Endodermal cell (in vitro differentiated cells): ENCODE results near the gene NOX1. TPM values are rescaled to one million over a fixed set of nuclear protein-coding genes. Genes with fewer than 3 reads are reported as not detected.

Experiments
- DNase-seq: peaks from one replicate; pipeline ENCODE4 v3.0.0-alpha.2; 2017
- H3K27ac ChIP-seq: 2 replicates; pipeline ENCODE4 v1.5.1; 2013; ENCODE audit warnings: mild to moderate bottlenecking, low read depth, low read length, moderate library complexity
- H3K27me3 ChIP-seq: 2 replicates; pipeline ENCODE4 v1.6.1; 2013; ENCODE audit warnings: mild to moderate bottlenecking, low read length, moderate library complexity; ENCODE audit not compliant: insufficient read depth, control insufficient read depth, poor library complexity, severe bottlenecking
- H3K36me3 ChIP-seq: 2 replicates; pipeline ENCODE4 v1.7.0; 2013; ENCODE audit warnings: mild to moderate bottlenecking, low read length, moderate library complexity; ENCODE audit not compliant: control insufficient read depth, insufficient read depth
- H3K4me1 ChIP-seq: one replicate; pipeline ENCODE4 v1.7.0; 2013; ENCODE audit warnings: low read length; ENCODE audit not compliant: control insufficient read depth, insufficient read depth
- H3K4me3 ChIP-seq: 2 replicates; pipeline ENCODE4 v1.5.1; 2013; ENCODE audit warnings: mild to moderate bottlenecking, low read length, moderate library complexity
- H3K9ac ChIP-seq: 2 replicates; pipeline ENCODE4 v1.6.1; 2013; ENCODE audit warnings: mild to moderate bottlenecking, low read length, moderate library complexity; ENCODE audit not compliant: poor library complexity, severe bottlenecking; ENCODE audit errors: extremely low read depth
- H3K9me3 ChIP-seq: 2 replicates; pipeline ENCODE4 v1.6.1; 2013; ENCODE audit warnings: mild to moderate bottlenecking, low read length, moderate library complexity; ENCODE audit not compliant: control insufficient read depth
- H3K27ac Mint-ChIP-seq: 2 replicates; pipeline ENCODE4 v1.8.0; 2020; ENCODE audit warnings: mixed read lengths
- H3K27me3 Mint-ChIP-seq: 2 replicates; pipeline ENCODE4 v1.8.0; 2021; ENCODE audit warnings: mild to moderate bottlenecking, mixed read lengths; ENCODE audit not compliant: insufficient read depth
- H3K36me3 Mint-ChIP-seq: 2 replicates; pipeline ENCODE4 v1.8.0; 2020; ENCODE audit warnings: low read depth, mixed read lengths
- H3K4me1 Mint-ChIP-seq: 2 replicates; pipeline ENCODE4 v1.8.0; 2020; ENCODE audit warnings: mixed read lengths
- H3K4me3 Mint-ChIP-seq: 2 replicates; pipeline ENCODE4 v1.8.0; 2020; ENCODE audit warnings: mild to moderate bottlenecking, moderate library complexity, mixed read lengths
- H3K9me3 Mint-ChIP-seq: 2 replicates; pipeline ENCODE4 v1.8.0; 2020; ENCODE audit warnings: mild to moderate bottlenecking, mixed read lengths
- CTCF ChIP-seq: fragments of 200-600 bp; sonication (generic); conservative IDR thresholded peaks from 2 replicates; pipeline ENCODE4 v1.5.0; 2021; ENCODE audit warnings: antibody characterized with exemption, mild to moderate bottlenecking
- WGBS, 2 experiments: methylation state at CpG; one replicate each; pipeline versions ENCODE4 v1.1.5 to v1.1.7; 2013; ENCODE audit warnings: missing lambda C conversion rate in 2 of 2, mixed read lengths in 1 of 2; ENCODE audit not compliant: insufficient coverage in 1 of 2, insufficient read length in 1 of 2; 5-methylcytosine and 5-hydroxymethylcytosine counted together
- total RNA-seq, 2 donors: library from RNA; stranded (reverse); fragmentation: NEBNext Ultra II Directional in 1 of 2; extraction: Animal tissue kit (Norgen Biotek cat#: 25700) in 1 of 2; gene quantifications; 2 replicates in 1 of 2; 3 replicates in 1 of 2; pipeline ENCODE4 v1.2.1, GENCODE V29; 2021

The NOX1 gene
- total RNA-seq, 2 donors from 2014 or later: not detected

GRCh38 chrX:100871594-100872560, 2.3 kb downstream of the NOX1 start:
- Mint-ChIP-seq H3K9me3 (peaks cover 43% of the 10 kb centered on the region), H3K4me3 (no peak overlapping the region), H3K36me3 (no peaks in the 10 kb centered on the region), H3K27ac (no peak overlapping the region), H3K27me3 (no peaks in the 10 kb centered on the region), H3K4me1 (peaks cover 1% of the 10 kb centered on the region)
- H3K27ac ChIP-seq: no peak overlapping the region
- H3K27me3 ChIP-seq: no peaks in the 10 kb centered on the region
- no peak for DNase-seq
- no peak for TF ChIP-seq CTCF
- no peak overlapping the region for H3K9ac ChIP-seq
- H3K36me3 ChIP-seq: no peaks in the 10 kb centered on the region
- no peaks in the 10 kb centered on the region for H3K9me3 ChIP-seq
- WGBS, 2 experiments: 87% methylated on average over 8 of the region's 9 CpGs; no CpG with 5 or more reads in 1 of the 2 experiments
- no peak overlapping the region for H3K4me3 ChIP-seq
- no peaks in the 10 kb centered on the region for H3K4me1 ChIP-seq

GRCh38 chrX:100870527-100870926, 3.6 kb downstream of the NOX1 start:
- WGBS, 2 experiments: 76 to 89% methylated on average over 2 of the region's 5 CpGs
- Mint-ChIP-seq H3K27me3 (no peaks in the 10 kb centered on the region), H3K9me3 (peaks cover 37% of the 10 kb centered on the region), H3K4me1 (peaks cover 1% of the 10 kb centered on the region), H3K4me3 (no peak overlapping the region), H3K36me3 (no peaks in the 10 kb centered on the region), H3K27ac (no peak overlapping the region)
- H3K27me3 ChIP-seq: no peaks in the 10 kb centered on the region
- no peak overlapping the region for H3K9ac ChIP-seq
- no peaks in the 10 kb centered on the region for H3K36me3 ChIP-seq
- H3K4me1 ChIP-seq: no peaks in the 10 kb centered on the region
- no peak for DNase-seq
- no peak overlapping the region for H3K27ac ChIP-seq
- H3K4me3 ChIP-seq: no peak overlapping the region
- no peak for TF ChIP-seq CTCF
- no peaks in the 10 kb centered on the region for H3K9me3 ChIP-seq

- WGBS, 2 experiments: 85% methylated on average over 2 of the region's 2 CpGs; no CpG with 5 or more reads in 1 of the 2 experiments
- no peak for DNase-seq
- Mint-ChIP-seq H3K36me3 (no peaks in the 10 kb centered on the region), H3K27ac (no peak overlapping the region), H3K4me1 (peaks cover 1% of the 10 kb centered on the region), H3K27me3 (no peaks in the 10 kb centered on the region), H3K4me3 (no peak overlapping the region), H3K9me3 (peaks cover 31% of the 10 kb centered on the region)
- no peak overlapping the region for H3K9ac ChIP-seq
- H3K4me3 ChIP-seq: no peak overlapping the region
- no peaks in the 10 kb centered on the region for H3K27me3 ChIP-seq
- H3K36me3 ChIP-seq: no peaks in the 10 kb centered on the region
- no peak for TF ChIP-seq CTCF
- H3K27ac ChIP-seq: no peak overlapping the region
- no peaks in the 10 kb centered on the region for H3K4me1 ChIP-seq
- no peaks in the 10 kb centered on the region for H3K9me3 ChIP-seq
Measured at GRCh38 chrX:100868273-100868672, 5.9 kb downstream of the NOX1 start.
